GM19043 (cell line): ENCODE results near the gene NKAIN4.

Experiments used
- ATAC-seq: cut with Tn5 transposase; IDR thresholded peaks from one replicate; pipeline ENCODE4 v1.9.1; 2021; ENCODE audit warnings: low read depth; ENCODE audit not compliant: unreplicated experiment

Gene NKAIN4

GRCh38 chr20:63198606-63199005 is 55.7 kb downstream of the NKAIN4 start:
- ATAC-seq = no peak

GRCh38 chr20:63196768-63197470 is 57.3 kb downstream of the NKAIN4 start:
- ATAC-seq = no peak

GRCh38 chr20:63194797-63195173 is 59.5 kb downstream of the NKAIN4 start:
- ATAC-seq = no peak

- no peak for ATAC-seq
These were observed 60.1 kb downstream of the NKAIN4 start for GRCh38 chr20:63194007-63194796.

GRCh38 chr20:63192721-63193120 is 61.5 kb downstream of the NKAIN4 start:
- no peak for ATAC-seq

GRCh38 chr20:63191400-63191799 is 62.9 kb downstream of the NKAIN4 start:
- no peak for ATAC-seq

GRCh38 chr20:63190828-63191227 is 63.4 kb downstream of the NKAIN4 start:
- no peak for ATAC-seq
